Nephron progenitor cell (in vitro differentiated cells): ENCODE data around the gene PPIP5K1.

ENCODE experiments used
- DNase-seq: peaks from one replicate; pipeline ENCODE4 v3.0.0; 2021
- H3K27ac Mint-ChIP-seq: 2 replicates; pipeline ENCODE4 v1.8.0; 2021; ENCODE audit warnings: mild to moderate bottlenecking, moderate library complexity, mixed read lengths
- H3K27me3 Mint-ChIP-seq: 2 replicates; pipeline ENCODE4 v1.8.0; 2021; ENCODE audit warnings: mild to moderate bottlenecking, low read depth, mixed read lengths; ENCODE audit not compliant: poor library complexity
- H3K36me3 Mint-ChIP-seq: 2 replicates; pipeline ENCODE4 v1.8.0; 2021; ENCODE audit warnings: low read depth, mixed read lengths
- H3K4me1 Mint-ChIP-seq: 2 replicates; pipeline ENCODE4 v1.8.0; 2021; ENCODE audit warnings: mixed read lengths
- H3K4me3 Mint-ChIP-seq: 2 replicates; pipeline ENCODE4 v1.8.0; 2021; ENCODE audit warnings: mild to moderate bottlenecking, moderate library complexity, mixed read lengths
- H3K9me3 Mint-ChIP-seq: 2 replicates; pipeline ENCODE4 v1.8.0; 2021; ENCODE audit warnings: mild to moderate bottlenecking, moderate library complexity, mixed read lengths
- CTCF ChIP-seq: fragments of 200-600 bp; sonication (generic); IDR thresholded peaks from 2 replicates; pipeline ENCODE4 v1.5.0; 2021; ENCODE audit warnings: antibody characterized with exemption

Gene PPIP5K1

GRCh38 chr15:43527016-43527801 is 62.8 kb downstream of the PPIP5K1 start:
- no peak for TF ChIP-seq CTCF
- no peak for DNase-seq
- no peak overlapping the region for H3K27ac Mint-ChIP-seq
- peaks cover 31% of the 10 kb centered on the region for H3K36me3 Mint-ChIP-seq
- peaks cover 22% of the 10 kb centered on the region for H3K4me1 Mint-ChIP-seq
- no peak overlapping the region for H3K4me3 Mint-ChIP-seq
- peaks cover 5% of the 10 kb centered on the region for H3K9me3 Mint-ChIP-seq
- peaks cover 14% of the 10 kb centered on the region for H3K27me3 Mint-ChIP-seq

- Mint-ChIP-seq H3K27ac (no peak overlapping the region), H3K4me3 (no peak overlapping the region), H3K9me3 (peaks cover 5% of the 10 kb centered on the region), H3K27me3 (peaks cover 18% of the 10 kb centered on the region), H3K4me1 (peaks cover 16% of the 10 kb centered on the region), H3K36me3 (peaks cover 40% of the 10 kb centered on the region)
- DNase-seq = no peak
- TF ChIP-seq CTCF = no peak
Measured at GRCh38 chr15:43526261-43526930, 63.6 kb downstream of the PPIP5K1 start.

GRCh38 chr15:43525131-43525530 is 64.9 kb downstream of the PPIP5K1 start:
- no peak for DNase-seq
- Mint-ChIP-seq H3K4me1 (peaks cover 3% of the 10 kb centered on the region), H3K27ac (peak overlapping the region; percentile 49), H3K4me3 (no peak overlapping the region), H3K27me3 (peaks cover 18% of the 10 kb centered on the region), H3K9me3 (peaks cover 5% of the 10 kb centered on the region), H3K36me3 (peaks cover 41% of the 10 kb centered on the region)
- TF ChIP-seq CTCF = no peak

- Mint-ChIP-seq H3K9me3 (peaks cover 5% of the 10 kb centered on the region), H3K27me3 (peaks cover 25% of the 10 kb centered on the region), H3K4me1 (peaks cover 4% of the 10 kb centered on the region), H3K36me3 (peaks cover 41% of the 10 kb centered on the region), H3K27ac (no peak overlapping the region), H3K4me3 (no peak overlapping the region)
- TF ChIP-seq CTCF = no peak
- DNase-seq = no peak
Measured at GRCh38 chr15:43524254-43524845, 65.7 kb downstream of the PPIP5K1 start.

GRCh38 chr15:43523646-43524045 is 66.4 kb downstream of the PPIP5K1 start:
- no peak for DNase-seq
- TF ChIP-seq CTCF = no peak
- H3K36me3 Mint-ChIP-seq = peaks cover 41% of the 10 kb centered on the region
- no peak overlapping the region for H3K4me3 Mint-ChIP-seq
- H3K27ac Mint-ChIP-seq = no peak overlapping the region
- H3K9me3 Mint-ChIP-seq = peaks cover 5% of the 10 kb centered on the region
- H3K4me1 Mint-ChIP-seq = peaks cover 11% of the 10 kb centered on the region
- peaks cover 32% of the 10 kb centered on the region for H3K27me3 Mint-ChIP-seq
